Measurements from ENCODE around the gene ARHGEF3. TPM values are rescaled to one million over a fixed set of nuclear protein-coding genes. Genes with fewer than 3 reads are reported as not detected.

ARHGEF3 gene
- total RNA-seq, 2 donors from 2014 or later: 42.9 to 102 TPM

- DNase-seq (ENCODE audit: low spot score): no peak
- ATAC-seq: no peak
- Mint-ChIP-seq H3K4me3 (no peak overlapping the region), H3K9me3 (no peaks in the 10 kb centered on the region), H3K36me3 (no peaks in the 10 kb centered on the region), H3K27ac (no peak overlapping the region), H3K4me1 (ENCODE audit: low read depth in 2 of 2) (peaks cover 9 to 21% of the 10 kb centered on the region in 2 donors), H3K27me3 (no peaks in the 10 kb centered on the region)
Measured at GRCh38 chr3:56830884-56831283, 29.1 kb upstream of the ARHGEF3 start.

GRCh38 chr3:56829533-56829932, 27.8 kb upstream of the ARHGEF3 start:
- Mint-ChIP-seq H3K9me3 (no peaks in the 10 kb centered on the region), H3K27ac (no peak overlapping the region), H3K27me3 (no peaks in the 10 kb centered on the region), H3K4me3 (no peak overlapping the region), H3K4me1 (ENCODE audit: low read depth in 2 of 2) (peaks cover 13 to 24% of the 10 kb centered on the region in 2 donors), H3K36me3 (no peaks in the 10 kb centered on the region)
- ATAC-seq (no peak), DNase-seq (ENCODE audit: low spot score) (no peak)

DNA sequence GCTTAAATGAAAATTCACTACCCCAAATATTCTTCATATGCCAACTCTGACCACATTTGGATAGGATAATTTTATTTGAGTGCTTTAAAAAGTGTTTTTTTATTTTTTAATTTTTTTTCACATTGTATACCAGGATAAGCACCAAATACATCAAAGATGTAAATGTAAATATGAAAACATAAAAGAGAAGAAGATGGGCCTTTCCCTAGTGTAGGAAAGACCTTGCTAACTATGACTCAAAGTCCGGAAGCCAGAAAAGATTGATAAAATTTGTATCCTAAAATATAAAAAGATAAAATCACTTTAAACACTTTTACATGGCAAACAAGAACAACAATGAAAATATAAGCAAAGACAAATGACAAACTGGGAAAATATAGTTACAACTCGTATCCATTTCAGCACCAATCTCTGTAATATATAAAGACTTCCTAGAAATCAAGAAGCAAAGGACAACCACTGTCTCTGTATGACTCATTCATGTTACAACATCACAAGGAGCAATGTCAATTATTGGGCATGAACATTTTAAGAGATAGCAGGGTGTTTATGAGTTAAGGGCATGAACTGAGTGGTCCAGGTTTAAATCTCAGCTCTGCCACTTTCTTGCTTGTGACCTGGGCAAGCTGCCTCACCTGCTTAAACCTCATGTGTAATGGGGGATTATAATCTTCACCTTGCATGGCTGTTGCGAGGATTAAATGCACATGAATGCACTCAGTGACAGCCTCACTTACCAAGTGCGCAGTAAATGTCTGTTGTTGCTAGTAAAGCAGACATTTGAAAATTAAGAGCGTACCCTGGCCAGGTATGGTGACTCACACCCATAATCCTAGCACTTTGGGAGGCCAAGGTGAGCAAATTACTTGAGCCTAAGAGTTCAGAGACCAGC, 25.3 kb upstream of the ARHGEF3 start:
- H3K9me3 Mint-ChIP-seq: no peaks in the 10 kb centered on the region
- DNase-seq (ENCODE audit: low spot score) (no peak), ATAC-seq (peak; percentile 68 to 70)
- H3K27ac Mint-ChIP-seq: no peak overlapping the region
- H3K27me3 Mint-ChIP-seq: no peaks in the 10 kb centered on the region
- peaks cover 23 to 39% of the 10 kb centered on the region in 2 donors for H3K4me1 Mint-ChIP-seq (ENCODE audit: low read depth in 2 of 2)
- no peaks in the 10 kb centered on the region for H3K36me3 Mint-ChIP-seq
- H3K4me3 Mint-ChIP-seq: no peak overlapping the region

GRCh38 chr3:56825567-56826438, 24.1 kb upstream of the ARHGEF3 start:
- DNase-seq (ENCODE audit: low spot score) (no peak), ATAC-seq (no peak)
- no peaks in the 10 kb centered on the region for H3K36me3 Mint-ChIP-seq
- H3K27me3 Mint-ChIP-seq: no peaks in the 10 kb centered on the region
- peak overlapping the region; percentile 21 for H3K4me3 Mint-ChIP-seq
- peak overlapping the region; percentile 9 to 23 for H3K27ac Mint-ChIP-seq
- H3K9me3 Mint-ChIP-seq: no peaks in the 10 kb centered on the region
- H3K4me1 Mint-ChIP-seq (ENCODE audit: low read depth in 2 of 2): peaks cover 23 to 37% of the 10 kb centered on the region in 2 donors

GRCh38 chr3:56823984-56824703, 22.4 kb upstream of the ARHGEF3 start:
- H3K4me3 Mint-ChIP-seq: no peak overlapping the region
- no peak for DNase-seq (ENCODE audit: low spot score)
- no peak for ATAC-seq
- peak overlapping the region; percentile 3 to 4 for H3K27ac Mint-ChIP-seq
- peaks cover 23 to 33% of the 10 kb centered on the region in 2 donors for H3K4me1 Mint-ChIP-seq (ENCODE audit: low read depth in 2 of 2)
- H3K36me3 Mint-ChIP-seq: no peaks in the 10 kb centered on the region
- H3K27me3 Mint-ChIP-seq: no peaks in the 10 kb centered on the region
- H3K9me3 Mint-ChIP-seq: no peaks in the 10 kb centered on the region

GRCh38 chr3:56823421-56823926, 21.7 kb upstream of the ARHGEF3 start:
- Mint-ChIP-seq H3K27me3 (no peaks in the 10 kb centered on the region), H3K4me3 (no peak overlapping the region), H3K27ac (peak overlapping the region; percentile 3 to 4), H3K4me1 (ENCODE audit: low read depth in 2 of 2) (peaks cover 23 to 33% of the 10 kb centered on the region in 2 donors), H3K36me3 (no peaks in the 10 kb centered on the region), H3K9me3 (no peaks in the 10 kb centered on the region)
- DNase-seq (ENCODE audit: low spot score): no peak
- ATAC-seq: no peak

GRCh38 chr3:56822501-56822900, 20.8 kb upstream of the ARHGEF3 start:
- H3K27ac Mint-ChIP-seq: no peak overlapping the region

GRCh38 chr3:56819016-56819809, 17.5 kb upstream of the ARHGEF3 start:
- H3K9me3 Mint-ChIP-seq: no peaks in the 10 kb centered on the region
- ATAC-seq (no peak), DNase-seq (ENCODE audit: low spot score) (no peak)
- H3K27me3 Mint-ChIP-seq: no peaks in the 10 kb centered on the region
- H3K36me3 Mint-ChIP-seq: no peaks in the 10 kb centered on the region
- no peak overlapping the region for H3K4me3 Mint-ChIP-seq
- no peak overlapping the region for H3K27ac Mint-ChIP-seq
- peaks cover 14 to 34% of the 10 kb centered on the region in 2 donors for H3K4me1 Mint-ChIP-seq (ENCODE audit: low read depth in 2 of 2)

More at GRCh38 chr3:56822501-56822900, 20.8 kb upstream of the ARHGEF3 start:
- DNase-seq (ENCODE audit: low spot score): no peak
- no peak for ATAC-seq
- Mint-ChIP-seq H3K4me3 (no peak overlapping the region), H3K4me1 (ENCODE audit: low read depth in 2 of 2) (peaks cover 23 to 34% of the 10 kb centered on the region in 2 donors), H3K27me3 (no peaks in the 10 kb centered on the region), H3K9me3 (no peaks in the 10 kb centered on the region), H3K36me3 (no peaks in the 10 kb centered on the region)

GRCh38 chr3:56818156-56818985, 16.6 kb upstream of the ARHGEF3 start:
- ATAC-seq: no peak
- Mint-ChIP-seq H3K4me3 (no peak overlapping the region), H3K9me3 (no peaks in the 10 kb centered on the region), H3K27me3 (no peaks in the 10 kb centered on the region), H3K27ac (no peak overlapping the region), H3K4me1 (ENCODE audit: low read depth in 2 of 2) (peaks cover 10 to 34% of the 10 kb centered on the region in 2 donors), H3K36me3 (no peaks in the 10 kb centered on the region)
- DNase-seq (ENCODE audit: low spot score): no peak

GRCh38 chr3:56817646-56818045, 15.9 kb upstream of the ARHGEF3 start:
- H3K27ac Mint-ChIP-seq: no peak overlapping the region
- H3K4me3 Mint-ChIP-seq: no peak overlapping the region
- no peaks in the 10 kb centered on the region for H3K9me3 Mint-ChIP-seq
- no peaks in the 10 kb centered on the region for H3K27me3 Mint-ChIP-seq
- H3K36me3 Mint-ChIP-seq: no peaks in the 10 kb centered on the region
- peak in 1 of 2 donors; percentile 53 for ATAC-seq
- DNase-seq (ENCODE audit: low spot score): no peak
- peaks cover 16 to 38% of the 10 kb centered on the region in 2 donors for H3K4me1 Mint-ChIP-seq (ENCODE audit: low read depth in 2 of 2)

GRCh38 chr3:56816061-56816460, 14.3 kb upstream of the ARHGEF3 start:
- ATAC-seq: no peak
- H3K36me3 Mint-ChIP-seq: no peaks in the 10 kb centered on the region
- no peak overlapping the region for H3K27ac Mint-ChIP-seq
- H3K9me3 Mint-ChIP-seq: no peaks in the 10 kb centered on the region
- DNase-seq (ENCODE audit: low spot score): no peak
- H3K4me3 Mint-ChIP-seq: no peak overlapping the region
- H3K27me3 Mint-ChIP-seq: no peaks in the 10 kb centered on the region
- H3K4me1 Mint-ChIP-seq (ENCODE audit: low read depth in 2 of 2): peaks cover 18 to 45% of the 10 kb centered on the region in 2 donors

DNA sequence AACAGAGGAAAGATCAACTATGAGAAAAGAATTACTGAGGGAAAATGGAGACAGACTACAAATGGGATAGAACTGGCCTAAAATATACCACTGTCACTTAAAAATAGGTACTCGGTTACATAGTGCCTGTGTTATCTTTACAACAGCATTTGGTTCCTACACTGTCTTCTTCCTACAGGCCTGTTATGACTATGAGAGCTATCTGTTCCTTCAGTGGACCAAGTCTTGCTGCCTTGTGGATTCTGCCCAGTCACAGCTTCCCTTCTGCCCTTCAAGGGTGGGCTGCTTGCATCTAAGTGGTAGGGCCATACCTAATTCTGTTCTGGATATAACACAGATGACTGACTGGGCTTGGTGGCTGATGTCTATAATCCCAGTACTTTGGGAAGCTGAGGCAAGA, 13.8 kb upstream of the ARHGEF3 start:
- Mint-ChIP-seq H3K9me3 (no peaks in the 10 kb centered on the region), H3K27me3 (no peaks in the 10 kb centered on the region), H3K4me1 (ENCODE audit: low read depth in 2 of 2) (peaks cover 18 to 45% of the 10 kb centered on the region in 2 donors), H3K4me3 (no peak overlapping the region), H3K36me3 (no peaks in the 10 kb centered on the region), H3K27ac (no peak overlapping the region)
- ATAC-seq (no peak), DNase-seq (ENCODE audit: low spot score) (no peak)

Measured in natural killer cell treated with Interleukin-12 subunit alpha and Interleukin-12 subunit beta and Interleukin-15 and Interleukin-18, amount 100 ng/mL, for 72 hours (primary cell).